ENCODE results near the gene CLDN9.

GRCh38 chr16:3025032-3026002, 12.6 kb downstream of the CLDN9 start:
- TF ChIP-seq, protein P1, sequence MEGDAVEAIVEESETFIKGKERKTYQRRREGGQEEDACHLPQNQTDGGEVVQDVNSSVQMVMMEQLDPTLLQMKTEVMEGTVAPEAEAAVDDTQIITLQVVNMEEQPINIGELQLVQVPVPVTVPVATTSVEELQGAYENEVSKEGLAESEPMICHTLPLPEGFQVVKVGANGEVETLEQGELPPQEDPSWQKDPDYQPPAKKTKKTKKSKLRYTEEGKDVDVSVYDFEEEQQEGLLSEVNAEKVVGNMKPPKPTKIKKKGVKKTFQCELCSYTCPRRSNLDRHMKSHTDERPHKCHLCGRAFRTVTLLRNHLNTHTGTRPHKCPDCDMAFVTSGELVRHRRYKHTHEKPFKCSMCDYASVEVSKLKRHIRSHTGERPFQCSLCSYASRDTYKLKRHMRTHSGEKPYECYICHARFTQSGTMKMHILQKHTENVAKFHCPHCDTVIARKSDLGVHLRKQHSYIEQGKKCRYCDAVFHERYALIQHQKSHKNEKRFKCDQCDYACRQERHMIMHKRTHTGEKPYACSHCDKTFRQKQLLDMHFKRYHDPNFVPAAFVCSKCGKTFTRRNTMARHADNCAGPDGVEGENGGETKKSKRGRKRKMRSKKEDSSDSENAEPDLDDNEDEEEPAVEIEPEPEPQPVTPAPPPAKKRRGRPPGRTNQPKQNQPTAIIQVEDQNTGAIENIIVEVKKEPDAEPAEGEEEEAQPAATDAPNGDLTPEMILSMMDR (IDR thresholded peaks at IDR 0.05), result no peak
- TF ChIP-seq POLR2AphosphoS5 (IDR thresholded peaks at IDR 0.05; ENCODE audit: insufficient read depth in 1 of 2, low read depth in 1 of 2), result no peak
- TF ChIP-seq POLR2A (IDR thresholded peaks at IDR 0.05), result no peak
